ENCODE results near the gene RALGAPA2.

- TF ChIP-seq POLR2A (IDR thresholded peaks at IDR 0.05; ENCODE audit: low read depth, low read length): no peak
- TF ChIP-seq, protein P1, sequence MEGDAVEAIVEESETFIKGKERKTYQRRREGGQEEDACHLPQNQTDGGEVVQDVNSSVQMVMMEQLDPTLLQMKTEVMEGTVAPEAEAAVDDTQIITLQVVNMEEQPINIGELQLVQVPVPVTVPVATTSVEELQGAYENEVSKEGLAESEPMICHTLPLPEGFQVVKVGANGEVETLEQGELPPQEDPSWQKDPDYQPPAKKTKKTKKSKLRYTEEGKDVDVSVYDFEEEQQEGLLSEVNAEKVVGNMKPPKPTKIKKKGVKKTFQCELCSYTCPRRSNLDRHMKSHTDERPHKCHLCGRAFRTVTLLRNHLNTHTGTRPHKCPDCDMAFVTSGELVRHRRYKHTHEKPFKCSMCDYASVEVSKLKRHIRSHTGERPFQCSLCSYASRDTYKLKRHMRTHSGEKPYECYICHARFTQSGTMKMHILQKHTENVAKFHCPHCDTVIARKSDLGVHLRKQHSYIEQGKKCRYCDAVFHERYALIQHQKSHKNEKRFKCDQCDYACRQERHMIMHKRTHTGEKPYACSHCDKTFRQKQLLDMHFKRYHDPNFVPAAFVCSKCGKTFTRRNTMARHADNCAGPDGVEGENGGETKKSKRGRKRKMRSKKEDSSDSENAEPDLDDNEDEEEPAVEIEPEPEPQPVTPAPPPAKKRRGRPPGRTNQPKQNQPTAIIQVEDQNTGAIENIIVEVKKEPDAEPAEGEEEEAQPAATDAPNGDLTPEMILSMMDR (IDR thresholded peaks at IDR 0.05; ENCODE audit: extremely low read depth in 1 of 2, insufficient read depth in 1 of 2, low read depth in 1 of 2, low read length in 2 of 2): no peak
Measured at GRCh38 chr20:20608641-20609040, 103.8 kb downstream of the RALGAPA2 start.

Data from endothelial cell of umbilical vein (primary cell).